Measurements from ENCODE around the gene EVA1A.

GRCh38 chr2:75543446-75543845, 17.3 kb downstream of the EVA1A start:
- TF ChIP-seq CTCF (IDR thresholded peaks at IDR 0.05; ENCODE audit: insufficient read depth, low read depth, low read length): no peak
- TF ChIP-seq EZH2 (IDR thresholded peaks at IDR 0.05; ENCODE audit: insufficient read depth, low read length): no peak
